ENCODE data around the gene PTPN1.
A peak's percentile ranks its signal among the peaks of the same experiment; 100 is the strongest.

DNA sequence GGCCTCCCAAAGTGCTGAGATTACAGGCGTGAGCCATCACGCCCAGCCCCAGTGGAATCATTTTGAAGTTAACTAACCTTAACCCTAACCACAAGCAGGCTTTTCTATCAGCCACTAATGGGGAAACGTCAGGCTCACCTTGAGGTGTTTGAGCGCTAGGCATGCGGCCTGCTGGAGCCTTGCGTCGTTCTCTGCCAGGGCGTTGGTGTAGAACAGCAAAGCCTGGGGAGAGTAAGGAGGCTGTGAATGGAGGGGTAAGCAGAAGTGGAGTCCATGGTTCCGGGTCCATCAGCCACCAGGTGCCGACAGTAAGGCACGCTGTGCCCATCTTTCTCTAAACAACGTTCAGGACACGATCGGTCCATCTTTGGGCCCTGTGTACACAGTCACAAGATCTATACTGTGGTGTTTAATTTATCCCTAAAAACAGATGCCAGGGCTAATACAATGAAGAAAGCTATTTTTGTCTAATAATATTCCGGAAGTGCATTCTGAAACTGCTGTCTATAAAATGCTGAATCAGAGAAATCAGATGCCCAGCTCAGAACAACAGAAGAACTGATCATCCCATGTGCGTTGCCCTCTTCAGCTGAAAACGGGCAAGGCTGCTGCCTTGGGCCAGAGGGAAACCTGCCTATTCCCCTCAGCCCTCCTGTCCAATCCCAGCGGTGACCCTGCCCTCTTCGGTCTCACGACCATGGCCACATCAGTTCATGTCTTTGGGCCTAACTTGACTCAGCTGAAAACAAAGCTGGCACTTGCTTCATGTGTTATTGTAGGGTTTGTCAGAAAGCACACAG lies 79.6 kb downstream of the PTPN1 start:
- TF ChIP-seq, protein P1, sequence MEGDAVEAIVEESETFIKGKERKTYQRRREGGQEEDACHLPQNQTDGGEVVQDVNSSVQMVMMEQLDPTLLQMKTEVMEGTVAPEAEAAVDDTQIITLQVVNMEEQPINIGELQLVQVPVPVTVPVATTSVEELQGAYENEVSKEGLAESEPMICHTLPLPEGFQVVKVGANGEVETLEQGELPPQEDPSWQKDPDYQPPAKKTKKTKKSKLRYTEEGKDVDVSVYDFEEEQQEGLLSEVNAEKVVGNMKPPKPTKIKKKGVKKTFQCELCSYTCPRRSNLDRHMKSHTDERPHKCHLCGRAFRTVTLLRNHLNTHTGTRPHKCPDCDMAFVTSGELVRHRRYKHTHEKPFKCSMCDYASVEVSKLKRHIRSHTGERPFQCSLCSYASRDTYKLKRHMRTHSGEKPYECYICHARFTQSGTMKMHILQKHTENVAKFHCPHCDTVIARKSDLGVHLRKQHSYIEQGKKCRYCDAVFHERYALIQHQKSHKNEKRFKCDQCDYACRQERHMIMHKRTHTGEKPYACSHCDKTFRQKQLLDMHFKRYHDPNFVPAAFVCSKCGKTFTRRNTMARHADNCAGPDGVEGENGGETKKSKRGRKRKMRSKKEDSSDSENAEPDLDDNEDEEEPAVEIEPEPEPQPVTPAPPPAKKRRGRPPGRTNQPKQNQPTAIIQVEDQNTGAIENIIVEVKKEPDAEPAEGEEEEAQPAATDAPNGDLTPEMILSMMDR (IDR thresholded peaks at IDR 0.05 in 8 of 11, conservative IDR thresholded peaks at IDR 0.05 in 3 of 11), result no peak
- TF ChIP-seq POLR2AphosphoS5 (IDR thresholded peaks at IDR 0.05), result peak in 1 of 3 donors; percentile 28
